Gastroesophageal sphincter (tissue), 4 donors: Measurements from ENCODE around the gene LETM1. TPM values are rescaled to one million over a fixed set of nuclear protein-coding genes. Genes with fewer than 3 reads are reported as not detected.

Experiments
- ATAC-seq: fragments of 150-250 bp; one replicate; pipeline ENCODE4 v1.9.1; 2016; ENCODE audit warnings: mild to moderate bottlenecking, moderate library complexity
- H3K27ac ChIP-seq, 4 donors: fragments of 200-600 bp; sonication (generic) in 3 of 4; 1 replicate in 3 of 4; 2 replicates in 1 of 4; pipeline ENCODE4 v1.5.1; 2016 to 2019
- H3K27me3 ChIP-seq: fragments of 200-600 bp; sonication (generic); one replicate; pipeline ENCODE4 v1.5.1; 2019
- H3K36me3 ChIP-seq, 2 donors: fragments of 200-600 bp; sonication (generic); one replicate each; pipeline ENCODE4 v1.5.1; 2019; ENCODE audit warnings: control low read depth in 1 of 2
- H3K4me1 ChIP-seq, 3 donors: fragments of 200-600 bp; sonication (generic); 1 replicate in 2 of 3; 2 replicates in 1 of 3; pipeline ENCODE4 v1.5.1; 2016 to 2019; ENCODE audit warnings: control low read depth in 2 of 3
- H3K4me3 ChIP-seq, 2 donors: fragments of 200-600 bp; sonication (generic); one replicate each; pipeline ENCODE4 v1.5.1; 2019; ENCODE audit warnings: mild to moderate bottlenecking in 1 of 2, moderate library complexity in 1 of 2
- H3K9me3 ChIP-seq, 3 donors: fragments of 200-600 bp; sonication (generic); one replicate each; pipeline ENCODE4 v1.5.1; 2017 to 2019; ENCODE audit warnings: control low read depth in 2 of 3
- CTCF ChIP-seq, 4 experiments: fragments of 200-600 bp in 2 of 4; fragments of 450-650 bp in 2 of 4; sonication (generic) in 1 of 4; IDR thresholded peaks; one replicate each; pipeline ENCODE4 v1.5.1; 2017 to 2019; ENCODE audit warnings: antibody characterized with exemption in 4 of 4, mild to moderate bottlenecking in 2 of 4, moderate library complexity in 2 of 4
- EP300 ChIP-seq: sonication (generic); formaldehyde crosslinking; IDR thresholded peaks from one replicate; pipeline ENCODE4 v1.6.1; 2017; ENCODE audit warnings: antibody characterized with exemption, mild to moderate bottlenecking
- POLR2A ChIP-seq, 2 donors: fragments of 450-650 bp; IDR thresholded peaks; one replicate each; pipeline ENCODE4 v1.6.1; 2017; ENCODE audit warnings: antibody characterized with exemption in 2 of 2, mild to moderate bottlenecking in 2 of 2, moderate library complexity in 1 of 2
- POLR2AphosphoS5 ChIP-seq: sonication (generic); formaldehyde crosslinking; IDR thresholded peaks from one replicate; pipeline ENCODE4 v1.6.1; 2017; ENCODE audit warnings: antibody characterized with exemption
- WGBS, 2 donors: methylation state at CpG; one replicate each; pipeline ENCODE4 v1.1.5; 2018; ENCODE audit warnings: low coverage in 1 of 2; 5-methylcytosine and 5-hydroxymethylcytosine counted together
- total RNA-seq, 4 donors: library from RNA; depleted of rRNA; stranded (reverse); fragments of >200 nt; gene quantifications; one replicate each; pipeline ENCODE4 v1.1.0, GENCODE V29; 2016

LETM1 gene
- total RNA-seq, 4 donors from 2014 or later, result 24.0 to 29.2 (median 26.9) TPM

- WGBS, 2 donors, result no CpG with 5 or more reads among the region's 10 CpGs
- Histone ChIP-seq H3K4me3 (no peak overlapping the region), H3K27me3 (peaks cover 61% of the 10 kb centered on the region), H3K27ac (no peak overlapping the region), H3K36me3 (no peaks in the 10 kb centered on the region), H3K9me3 (no peaks in the 10 kb centered on the region), H3K4me1 (no peaks in the 10 kb centered on the region)
- ATAC-seq, result no peak
- TF ChIP-seq POLR2AphosphoS5 (no peak), POLR2A (IDR thresholded peaks at IDR 0.05) (no peak), CTCF (IDR thresholded peaks at IDR 0.05) (no peak), EP300 (no peak)
Observed at GRCh38 chr4:1773754-1774153, 82.2 kb downstream of the LETM1 start.

- ATAC-seq, result no peak
- no peak overlapping the region for H3K4me3 ChIP-seq
- H3K9me3 ChIP-seq, result no peaks in the 10 kb centered on the region
- no peak overlapping the region for H3K27ac ChIP-seq
- peaks cover 61% of the 10 kb centered on the region for H3K27me3 ChIP-seq
- H3K4me1 ChIP-seq, result peaks cover 0 to 1% (median 0%) of the 10 kb centered on the region in 3 donors
- WGBS, 2 donors, result 63 to 91% methylated on average over 2 to 6 of the region's 30 CpGs
- no peaks in the 10 kb centered on the region for H3K36me3 ChIP-seq
- no peak for TF ChIP-seq CTCF (IDR thresholded peaks at IDR 0.05)
- no peak for TF ChIP-seq POLR2A (IDR thresholded peaks at IDR 0.05)
- TF ChIP-seq EP300, result no peak
- TF ChIP-seq POLR2AphosphoS5, result no peak
Observed at GRCh38 chr4:1772853-1773538, 83.0 kb downstream of the LETM1 start.

- TF ChIP-seq CTCF (IDR thresholded peaks at IDR 0.05) (no peak), POLR2AphosphoS5 (no peak), EP300 (no peak), POLR2A (IDR thresholded peaks at IDR 0.05) (no peak)
- Histone ChIP-seq H3K4me3 (no peak overlapping the region), H3K27ac (no peak overlapping the region), H3K27me3 (peaks cover 61% of the 10 kb centered on the region), H3K9me3 (no peaks in the 10 kb centered on the region), H3K4me1 (peaks cover 0 to 13% (median 4%) of the 10 kb centered on the region in 3 donors), H3K36me3 (no peaks in the 10 kb centered on the region)
- WGBS, 2 donors, result no CpG with 5 or more reads among the region's 28 CpGs
- no peak for ATAC-seq
Observed at GRCh38 chr4:1771555-1772305, 84.2 kb downstream of the LETM1 start.

- TF ChIP-seq CTCF (IDR thresholded peaks at IDR 0.05) (no peak), EP300 (no peak), POLR2AphosphoS5 (no peak), POLR2A (IDR thresholded peaks at IDR 0.05) (no peak)
- Histone ChIP-seq H3K9me3 (no peaks in the 10 kb centered on the region), H3K4me3 (no peak overlapping the region), H3K27ac (no peak overlapping the region), H3K27me3 (peaks cover 70% of the 10 kb centered on the region), H3K36me3 (no peaks in the 10 kb centered on the region), H3K4me1 (peaks cover 0 to 19% (median 4%) of the 10 kb centered on the region in 3 donors)
- WGBS, 2 donors, result no CpG with 5 or more reads among the region's 11 CpGs
- ATAC-seq, result no peak
Observed at GRCh38 chr4:1770791-1771231, 85.1 kb downstream of the LETM1 start.
